Parathyroid adenoma (tissue), 2 donors: ENCODE data around the gene MRPS18C.

Experiments
- H2AFZ ChIP-seq: fragments of 300-600 bp; sonication (generic); one replicate; pipeline ENCODE4 v1.7.0; 2017; ENCODE audit warnings: antibody characterized with exemption, mild to moderate bottlenecking
- H3K27ac ChIP-seq: fragments of 300-600 bp; sonication (generic); one replicate; pipeline ENCODE4 v1.7.0; 2017
- H3K27me3 ChIP-seq: fragments of 300-600 bp; sonication (generic); one replicate; pipeline ENCODE4 v1.7.0; 2017; ENCODE audit warnings: low read length; ENCODE audit not compliant: control insufficient read depth, insufficient read depth
- H3K36me3 ChIP-seq: fragments of 300-600 bp; sonication (generic); one replicate; pipeline ENCODE4 v1.7.0; 2017; ENCODE audit warnings: low read length; ENCODE audit not compliant: control insufficient read depth, insufficient read depth
- H3K4me1 ChIP-seq: fragments of 300-600 bp; sonication (generic); one replicate; pipeline ENCODE4 v1.7.0; 2017; ENCODE audit warnings: control low read depth
- H3K4me2 ChIP-seq: fragments of 300-600 bp; sonication (generic); one replicate; pipeline ENCODE4 v1.7.0; 2017; ENCODE audit warnings: low read length
- H3K4me3 ChIP-seq: fragments of 300-600 bp; sonication (generic); one replicate; pipeline ENCODE4 v1.7.0; 2017; ENCODE audit warnings: low read depth, low read length
- H3K79me2 ChIP-seq: fragments of 300-600 bp; sonication (generic); one replicate; pipeline ENCODE4 v1.7.0; 2017; ENCODE audit warnings: control low read depth
- H3K9ac ChIP-seq: fragments of 300-600 bp; sonication (generic); one replicate; pipeline ENCODE4 v1.7.0; 2017; ENCODE audit warnings: mild to moderate bottlenecking
- H3K9me3 ChIP-seq: fragments of 300-600 bp; sonication (generic); one replicate; pipeline ENCODE4 v1.7.0; 2017; ENCODE audit warnings: low read length; ENCODE audit not compliant: control insufficient read depth
- CTCF ChIP-seq: fragments of 300-600 bp; sonication (generic); IDR thresholded peaks from one replicate; pipeline ENCODE4 v1.7.0; 2017; ENCODE audit warnings: antibody characterized with exemption, mild to moderate bottlenecking
- donor health status: primary hyperparathyroidism.

Gene MRPS18C

DNA sequence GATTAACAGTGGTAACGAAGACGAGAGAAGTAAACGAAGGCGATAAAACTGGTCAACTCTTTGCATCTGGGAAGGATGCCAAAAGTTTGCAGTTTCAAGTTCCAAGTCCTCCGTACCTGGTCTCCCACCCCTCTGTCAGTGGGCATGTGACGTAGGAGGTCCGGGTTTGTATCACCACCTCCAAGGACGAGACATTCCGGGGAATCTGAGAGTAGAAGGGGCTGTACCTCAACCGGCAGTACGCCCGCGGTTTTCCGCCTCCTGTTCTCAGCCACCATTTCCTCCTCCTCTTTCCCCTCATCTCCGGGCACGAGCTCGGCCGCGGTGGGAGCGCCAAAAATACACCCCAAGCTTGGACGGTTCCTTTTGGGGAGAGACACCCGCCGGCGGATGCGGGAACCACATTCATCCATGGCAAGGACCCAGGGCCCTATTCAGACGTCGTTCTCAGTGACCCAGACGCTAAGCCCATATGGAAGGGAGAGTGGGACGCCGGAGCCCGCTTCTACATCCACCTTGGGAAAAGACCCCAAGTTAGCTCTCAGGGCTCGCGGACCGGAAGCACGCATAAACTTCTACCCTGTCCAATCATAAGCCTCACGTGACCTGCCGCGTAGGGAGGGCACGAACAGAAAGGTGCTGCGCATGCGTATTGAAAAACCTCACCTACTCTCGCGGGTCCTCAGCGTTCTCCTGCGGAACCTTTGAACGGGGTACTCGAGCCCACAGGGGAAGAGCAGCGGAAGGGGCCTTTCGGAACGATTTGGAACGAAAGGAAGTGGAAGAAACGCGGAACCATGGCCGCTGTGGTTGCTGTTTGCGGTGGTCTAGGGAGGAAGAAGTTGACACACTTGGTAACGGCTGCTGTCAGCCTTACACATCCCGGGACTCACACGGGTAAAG lies at the start of gene MRPS18C, which contains the start of gene HELQ:
Gene MRPS18C (plus strand): TSS at position 778 of the 903 bp plus-strand sequence. CDS start 20 bp downstream, at position 798.
Gene HELQ (minus strand): TSS at position 543 of the 903 bp plus-strand sequence. CDS start 130 bp downstream, at position 413.
- no peaks in the 10 kb centered on the region for H3K27me3 ChIP-seq
- H3K4me2 ChIP-seq, result peak within 1 kb of the TSS; percentile 90
- no peak for TF ChIP-seq CTCF
- peak within 1 kb of the TSS; percentile 97 for H3K4me3 ChIP-seq
- no peaks in the 10 kb centered on the region for H3K4me1 ChIP-seq
- peaks cover 3% of the 10 kb centered on the region for H3K79me2 ChIP-seq
- no peaks in the 10 kb centered on the region for H3K36me3 ChIP-seq
- H2AFZ ChIP-seq, result peak within 1 kb of the TSS; percentile 89
- H3K9ac ChIP-seq, result peak within 1 kb of the TSS; percentile 78
- H3K9me3 ChIP-seq, result no peaks in the 10 kb centered on the region
- H3K27ac ChIP-seq, result peak within 1 kb of the TSS; percentile 95

GRCh38 chr4:83408908-83409307 lies 47.0 kb upstream of the MRPS18C start:
- no peak overlapping the region for H3K27ac ChIP-seq
- no peaks in the 10 kb centered on the region for H3K9me3 ChIP-seq
- TF ChIP-seq CTCF, result no peak
- no peaks in the 10 kb centered on the region for H3K27me3 ChIP-seq
- H2AFZ ChIP-seq, result no peak overlapping the region
- H3K79me2 ChIP-seq, result no peaks in the 10 kb centered on the region
- no peaks in the 10 kb centered on the region for H3K36me3 ChIP-seq
- H3K4me3 ChIP-seq, result no peak overlapping the region
- no peak overlapping the region for H3K9ac ChIP-seq
- no peaks in the 10 kb centered on the region for H3K4me1 ChIP-seq
- H3K4me2 ChIP-seq, result no peak overlapping the region

- no peak overlapping the region for H2AFZ ChIP-seq
- H3K4me1 ChIP-seq, result no peaks in the 10 kb centered on the region
- no peaks in the 10 kb centered on the region for H3K9me3 ChIP-seq
- TF ChIP-seq CTCF, result no peak
- no peaks in the 10 kb centered on the region for H3K36me3 ChIP-seq
- H3K79me2 ChIP-seq, result no peaks in the 10 kb centered on the region
- no peak overlapping the region for H3K9ac ChIP-seq
- no peaks in the 10 kb centered on the region for H3K27me3 ChIP-seq
- H3K4me2 ChIP-seq, result no peak overlapping the region
- H3K27ac ChIP-seq, result no peak overlapping the region
- H3K4me3 ChIP-seq, result no peak overlapping the region
Observed at GRCh38 chr4:83413676-83414075, 42.2 kb upstream of the MRPS18C start.

- Histone ChIP-seq H3K79me2 (no peaks in the 10 kb centered on the region), H3K9me3 (no peaks in the 10 kb centered on the region), H3K4me2 (no peak overlapping the region), H3K9ac (no peak overlapping the region), H3K36me3 (no peaks in the 10 kb centered on the region), H3K27me3 (no peaks in the 10 kb centered on the region), H3K4me1 (no peaks in the 10 kb centered on the region), H3K4me3 (no peak overlapping the region), H2AFZ (no peak overlapping the region), H3K27ac (no peak overlapping the region)
- TF ChIP-seq CTCF, result no peak
Observed at GRCh38 chr4:83417566-83417965, 38.3 kb upstream of the MRPS18C start.
